KBM-7 (cell line): Measurements from ENCODE around the gene SNX10.

ENCODE experiments used
- DNase-seq: peaks from one replicate; pipeline ENCODE4 v3.0.0-alpha.2; 2015
- in situ Hi-C: fragments of 300-500 bp; cut with MboI; formaldehyde crosslinking; loops from 2 replicates; pipeline ENCODE4 v1.14.3; 2020; ENCODE audit warnings: low sequenced_read_pairs, low pct_unique_long_range_greater_than_20kb, mixed read lengths

SNX10 gene

DNA sequence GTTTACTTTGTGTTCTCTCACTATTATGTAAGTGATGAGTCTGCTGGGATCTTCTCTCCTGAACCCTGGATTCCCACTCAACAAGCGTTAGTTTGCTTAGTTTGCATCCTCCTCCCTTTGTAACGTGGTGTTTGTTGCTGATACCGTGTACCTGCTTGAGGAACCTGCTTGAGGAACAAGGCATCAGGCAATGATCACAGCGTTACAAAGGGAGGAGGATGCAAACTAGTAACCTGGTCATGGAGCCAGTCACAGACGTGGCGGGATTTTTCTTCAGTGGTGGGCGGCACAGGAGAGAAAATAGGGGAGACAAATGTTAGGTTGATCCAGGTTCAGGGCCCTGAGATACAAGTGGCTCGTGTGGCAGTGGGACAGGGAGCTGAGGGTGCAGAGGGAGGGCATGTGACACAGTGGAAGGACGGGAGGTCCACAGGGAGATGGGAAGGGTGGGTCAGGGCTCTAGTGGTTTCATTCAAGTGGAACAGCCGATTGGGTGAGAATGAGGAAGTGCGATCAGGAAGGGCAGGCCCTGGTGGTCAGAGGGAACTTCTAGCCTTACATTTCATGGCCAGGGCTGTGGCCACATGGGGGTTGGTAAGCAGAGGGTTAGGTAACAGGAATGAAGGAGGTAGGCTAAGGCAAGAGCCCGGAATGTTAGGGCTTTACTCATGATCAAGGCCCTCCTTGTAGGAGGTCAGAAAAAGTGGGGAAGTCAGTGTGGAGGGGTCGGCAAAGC is 38.0 kb downstream of the SNX10 start:
- in situ Hi-C loops = no loop called here
- peak; percentile 74 for DNase-seq

DNA sequence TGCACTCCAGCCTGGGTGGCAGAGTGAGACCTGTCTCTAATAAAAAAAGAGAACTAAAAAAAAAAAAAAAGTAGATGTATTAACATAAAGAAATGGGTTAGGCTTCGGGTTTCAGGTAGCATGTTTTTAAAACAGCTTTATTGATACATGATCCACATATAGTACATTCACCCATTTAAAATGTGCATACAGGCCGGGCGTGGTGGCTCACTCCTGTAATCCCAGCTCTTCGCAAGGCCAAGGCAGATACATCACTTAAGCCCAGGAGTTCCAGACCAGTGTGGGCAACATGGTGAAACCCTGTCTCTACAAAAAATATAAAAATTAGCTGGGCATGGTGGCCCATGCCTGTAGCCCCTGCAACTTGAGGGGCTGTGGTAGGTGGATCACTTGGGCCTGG is 39.5 kb downstream of the SNX10 start:
- DNase-seq = no peak
- in situ Hi-C loops = no loop called here

DNA sequence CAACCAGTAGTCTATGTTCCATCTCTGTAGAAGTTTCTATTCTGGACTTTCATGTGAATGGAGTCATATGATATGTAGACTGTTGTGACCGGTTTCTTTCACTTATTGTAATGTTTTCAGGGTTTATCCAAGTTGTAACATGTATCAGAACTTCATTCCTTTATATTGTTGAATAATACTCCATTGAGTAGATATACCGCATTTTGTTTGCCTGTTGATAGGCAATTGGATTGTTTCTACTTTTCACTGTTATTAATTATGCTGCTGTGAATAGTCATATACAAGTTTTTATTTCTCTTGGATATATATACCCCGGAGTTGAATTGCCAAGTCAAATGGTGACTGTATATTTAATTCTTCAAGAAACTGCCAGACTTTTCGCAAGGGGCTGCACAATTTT is 40.1 kb downstream of the SNX10 start:
- no peak for DNase-seq
- in situ Hi-C loops = no loop called here

DNA sequence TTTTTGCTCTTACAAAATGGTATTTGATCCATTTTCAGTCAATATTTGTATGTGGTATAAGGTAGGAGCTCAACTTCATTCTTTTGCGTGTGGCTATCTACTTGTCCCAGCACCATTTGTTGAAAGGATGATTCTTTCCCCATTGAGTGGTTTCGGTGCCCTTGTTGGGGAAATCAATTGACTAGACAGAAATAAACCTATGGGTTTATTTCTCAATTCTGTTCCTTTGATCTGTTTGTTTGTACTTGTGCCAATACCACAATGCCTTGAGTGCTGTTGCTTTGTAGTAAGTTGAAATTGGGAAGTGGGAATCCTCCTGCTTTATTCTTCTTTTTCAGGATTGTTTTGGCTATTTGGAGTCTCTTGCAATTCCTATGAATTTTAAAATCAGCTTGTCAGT is 41.0 kb downstream of the SNX10 start:
- no peak for DNase-seq
- in situ Hi-C loops = no loop called here

DNA sequence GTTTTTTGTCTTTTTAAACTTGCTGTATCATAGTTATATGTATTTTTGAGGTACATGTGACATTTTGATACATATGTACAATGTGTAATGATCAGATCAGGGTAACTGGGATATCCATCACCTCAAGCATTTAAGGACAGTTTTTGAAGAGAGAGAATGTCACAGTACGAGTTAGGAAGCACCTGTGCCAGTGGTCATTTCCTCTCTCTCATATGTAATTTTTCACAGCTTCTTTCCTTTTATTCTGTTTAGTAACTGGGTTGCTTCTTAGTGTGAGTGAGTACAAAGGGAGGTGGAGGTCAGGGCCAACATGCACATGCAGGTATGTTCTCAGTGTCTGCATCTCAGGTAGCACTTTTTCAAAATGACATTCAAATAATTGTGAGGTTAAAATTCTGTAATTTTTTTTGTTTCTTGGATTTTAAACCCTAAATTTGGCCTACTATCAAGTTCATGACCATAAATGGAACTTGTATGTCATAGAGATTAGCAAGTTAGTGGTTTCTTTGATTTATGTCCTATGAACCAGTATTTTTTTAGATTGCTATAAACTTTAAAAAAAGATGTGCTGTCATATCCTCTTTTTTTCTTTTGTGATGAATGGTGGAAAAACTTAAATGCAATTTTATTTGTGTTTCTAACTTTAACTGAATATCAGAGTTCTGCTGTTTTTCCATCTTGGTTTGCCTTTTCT is 42.7 kb downstream of the SNX10 start:
- no peak for DNase-seq
- in situ Hi-C loops = no loop called here

DNA sequence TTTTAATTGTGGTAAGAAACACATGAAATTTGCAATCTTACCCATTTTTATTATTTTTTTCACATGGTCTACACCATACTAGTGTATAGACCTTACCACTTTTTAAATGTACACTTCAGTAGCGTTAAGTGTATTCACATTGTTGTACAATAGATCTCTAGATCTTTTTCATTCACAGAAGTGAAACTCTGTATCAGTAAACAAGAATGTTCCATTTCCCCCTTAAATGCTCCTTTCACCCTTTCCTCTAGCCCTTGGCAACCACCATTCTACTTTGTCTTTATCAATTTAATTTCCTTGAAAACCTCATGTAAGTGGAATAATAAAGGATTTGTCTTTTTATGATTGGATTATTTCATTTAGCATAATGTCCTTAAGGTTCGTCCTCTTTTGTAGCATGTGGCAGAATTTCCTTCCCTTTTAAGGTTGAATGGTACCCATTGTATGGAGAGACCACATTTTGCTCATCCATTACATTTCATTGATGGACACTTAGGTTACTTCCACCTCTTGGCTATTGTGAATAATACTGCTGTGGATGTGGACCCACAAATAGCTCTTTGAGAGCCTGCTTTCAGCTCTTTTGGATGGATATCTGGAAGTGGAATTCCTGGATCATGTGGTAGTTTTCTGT is 45.7 kb downstream of the SNX10 start:
- DNase-seq = no peak
- in situ Hi-C loops = no loop called here

DNA sequence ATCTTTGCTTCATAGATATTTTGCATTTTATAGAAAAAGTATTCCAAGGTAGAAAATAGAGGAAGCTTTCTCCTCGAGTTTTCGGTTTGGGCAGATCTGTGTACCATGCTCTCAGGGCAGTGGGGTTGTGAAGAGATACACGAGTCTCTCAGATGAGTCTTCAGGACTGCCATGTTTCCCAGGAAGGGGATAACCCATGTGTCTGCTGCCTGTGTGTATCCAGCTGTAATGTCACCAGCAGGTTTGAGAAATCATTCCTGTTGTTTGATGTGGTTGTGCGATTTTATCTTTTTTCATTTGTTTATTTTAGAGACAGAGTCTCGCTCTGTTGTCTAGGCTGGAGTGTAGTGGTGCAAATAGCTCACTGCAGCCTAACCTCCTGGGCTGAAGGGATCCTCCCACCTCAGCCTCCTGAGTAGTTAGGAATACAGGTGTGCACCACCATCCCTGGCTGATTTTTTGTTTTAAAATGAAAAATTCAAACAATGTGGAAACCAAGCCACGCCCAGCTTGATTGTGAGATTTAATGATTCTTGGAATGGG is 48.9 kb downstream of the SNX10 start:
- in situ Hi-C loops = no loop called here

DNA sequence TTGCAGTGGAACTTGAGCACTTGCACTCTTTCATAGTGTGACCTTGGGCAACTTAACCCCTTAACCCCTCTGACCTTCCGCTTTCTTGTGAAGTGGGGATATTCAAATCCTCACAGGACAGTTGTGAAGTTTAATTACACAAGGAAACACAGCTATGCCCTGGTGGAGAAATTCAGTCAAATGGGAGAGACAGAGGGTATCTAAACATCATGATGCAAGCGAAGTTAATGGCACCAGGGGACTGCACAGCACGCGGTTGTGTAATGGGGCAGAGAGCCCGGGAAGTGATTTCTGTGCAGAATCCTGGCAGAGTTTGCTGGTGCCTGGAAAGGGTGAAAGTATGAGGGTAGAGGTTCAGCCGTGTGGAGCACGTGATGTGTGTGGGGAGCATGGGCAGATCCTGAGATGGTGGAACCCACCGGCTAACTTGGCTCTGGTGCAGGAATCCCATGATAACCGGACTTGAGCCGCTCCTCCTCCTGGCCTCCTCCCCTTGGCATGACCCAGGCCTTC is 51.7 kb downstream of the SNX10 start:
- in situ Hi-C loops = no loop called here
- DNase-seq = no peak

More for the DNA sequence above, 48.9 kb downstream of the SNX10 start:
- no peak for DNase-seq

DNA sequence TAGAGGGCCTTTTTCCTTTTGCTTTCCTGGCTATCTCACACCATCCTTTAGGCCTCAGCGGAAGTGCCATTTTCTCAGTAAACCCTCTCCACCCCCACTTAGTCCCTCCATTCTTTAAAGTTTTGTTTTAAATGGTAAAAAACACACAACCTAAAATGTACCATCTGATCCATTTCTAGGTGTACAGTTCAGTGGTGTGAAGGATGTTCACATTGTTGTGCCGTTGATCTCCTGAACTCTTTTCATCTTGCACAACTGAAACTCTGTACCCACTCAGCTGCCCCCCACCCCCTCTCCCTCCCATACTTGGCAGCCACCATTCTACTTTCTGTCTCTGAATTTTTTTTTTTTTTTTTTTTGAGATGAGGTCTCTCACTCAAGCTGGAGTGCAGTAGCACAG is 52.2 kb downstream of the SNX10 start:
- no peak for DNase-seq
- in situ Hi-C loops = no loop called here

DNA sequence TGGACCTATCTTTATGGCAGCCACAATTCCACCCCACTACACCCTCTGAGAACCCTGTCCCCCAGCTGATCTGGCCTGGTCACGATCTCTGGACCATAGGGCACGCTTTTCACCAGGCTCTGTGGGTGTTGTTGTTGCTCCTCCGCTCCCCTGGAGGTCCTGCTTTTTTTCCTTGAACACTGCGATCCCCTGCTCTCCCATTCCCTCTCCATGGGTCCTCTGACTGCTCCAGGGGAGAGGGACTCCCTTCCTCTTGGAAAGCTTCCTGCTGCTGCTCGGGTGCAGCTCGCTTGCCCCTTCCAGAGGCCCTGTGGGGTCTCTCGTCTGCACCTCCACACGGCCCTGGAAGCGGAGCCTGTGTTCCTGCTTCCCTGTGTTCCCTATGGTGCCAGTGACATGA is 53.5 kb downstream of the SNX10 start:
- in situ Hi-C loops = no loop called here
- no peak for DNase-seq

DNA sequence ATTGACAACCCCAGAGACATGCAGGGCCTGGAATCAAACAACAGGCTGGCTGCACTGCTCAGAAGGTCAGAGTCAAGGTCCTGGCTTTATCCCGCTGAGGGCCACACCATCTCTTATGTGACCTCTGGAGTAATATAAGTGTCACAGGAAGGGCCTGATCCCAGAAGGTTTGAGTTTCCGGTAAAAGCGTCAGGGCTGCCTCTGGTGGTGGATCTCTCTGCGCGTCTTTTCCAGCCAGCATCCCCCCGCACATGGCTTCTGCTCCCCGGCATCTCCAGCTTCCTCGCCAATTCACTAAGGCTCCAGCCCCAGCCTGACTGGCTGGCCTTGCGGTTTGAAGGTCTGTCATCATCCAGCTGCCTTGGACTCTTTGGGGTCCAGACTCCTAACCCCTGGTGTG is 54.2 kb downstream of the SNX10 start:
- in situ Hi-C loops = no loop called here
- no peak for DNase-seq

DNA sequence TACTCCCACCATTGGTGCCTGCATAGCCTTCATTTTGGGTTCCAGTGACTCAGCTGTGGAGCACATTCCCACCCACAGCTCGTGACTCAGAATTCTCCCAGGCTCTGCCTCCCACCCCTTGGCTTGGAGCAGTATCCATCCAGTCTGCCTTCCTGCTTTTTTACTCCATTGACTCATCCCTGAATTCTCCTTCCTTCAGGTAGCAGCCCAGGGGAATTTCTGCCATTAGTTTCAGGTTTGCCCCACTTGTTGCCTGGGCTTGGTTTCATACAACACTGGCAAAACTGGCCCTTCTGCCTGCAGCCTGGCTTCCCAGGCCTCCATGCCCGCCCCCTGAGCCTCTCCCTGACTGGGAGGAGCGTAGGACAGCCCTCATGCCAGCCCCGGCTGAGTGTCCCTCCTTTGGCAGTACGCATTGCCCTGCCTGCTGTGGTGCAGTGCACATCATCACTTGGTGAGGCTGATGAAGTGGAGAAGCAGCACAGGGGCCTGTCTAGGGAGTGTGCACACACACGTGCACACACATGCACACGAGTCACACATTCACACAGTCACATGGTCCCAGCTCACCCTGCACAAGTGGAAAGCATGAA is 55.0 kb downstream of the SNX10 start:
- DNase-seq = no peak
- in situ Hi-C loops = no loop called here

DNA sequence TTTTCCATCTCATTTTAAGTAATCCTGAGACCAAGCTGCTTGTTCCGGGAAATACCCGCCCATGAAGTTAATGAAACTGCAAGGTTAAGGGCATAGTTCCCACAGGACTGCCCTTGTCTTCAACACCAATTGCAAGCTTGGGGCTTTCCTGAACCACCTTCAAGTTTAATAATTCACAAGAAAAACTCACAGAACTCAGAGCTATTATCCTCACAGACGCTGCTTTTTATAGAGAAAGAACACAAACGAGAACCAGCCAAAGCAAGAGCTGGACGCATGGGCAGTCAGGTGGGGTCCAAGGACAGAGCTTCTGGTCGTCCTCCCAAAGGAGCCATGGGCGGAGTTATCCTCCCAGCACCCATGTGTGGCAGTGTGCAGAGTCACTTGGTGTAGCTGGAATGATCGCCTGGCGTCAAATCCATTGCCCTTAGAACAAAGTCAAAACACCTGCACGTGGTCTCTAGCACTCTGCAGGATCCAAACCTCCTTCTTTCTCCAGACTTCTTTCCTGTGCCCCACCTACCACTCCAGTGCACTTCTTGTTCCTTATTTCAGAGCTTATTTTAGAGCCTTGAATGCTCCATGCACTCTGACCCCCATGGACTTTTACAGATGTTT is 56.7 kb downstream of the SNX10 start:
- in situ Hi-C loops = no loop called here
- DNase-seq = peak; percentile 52

DNA sequence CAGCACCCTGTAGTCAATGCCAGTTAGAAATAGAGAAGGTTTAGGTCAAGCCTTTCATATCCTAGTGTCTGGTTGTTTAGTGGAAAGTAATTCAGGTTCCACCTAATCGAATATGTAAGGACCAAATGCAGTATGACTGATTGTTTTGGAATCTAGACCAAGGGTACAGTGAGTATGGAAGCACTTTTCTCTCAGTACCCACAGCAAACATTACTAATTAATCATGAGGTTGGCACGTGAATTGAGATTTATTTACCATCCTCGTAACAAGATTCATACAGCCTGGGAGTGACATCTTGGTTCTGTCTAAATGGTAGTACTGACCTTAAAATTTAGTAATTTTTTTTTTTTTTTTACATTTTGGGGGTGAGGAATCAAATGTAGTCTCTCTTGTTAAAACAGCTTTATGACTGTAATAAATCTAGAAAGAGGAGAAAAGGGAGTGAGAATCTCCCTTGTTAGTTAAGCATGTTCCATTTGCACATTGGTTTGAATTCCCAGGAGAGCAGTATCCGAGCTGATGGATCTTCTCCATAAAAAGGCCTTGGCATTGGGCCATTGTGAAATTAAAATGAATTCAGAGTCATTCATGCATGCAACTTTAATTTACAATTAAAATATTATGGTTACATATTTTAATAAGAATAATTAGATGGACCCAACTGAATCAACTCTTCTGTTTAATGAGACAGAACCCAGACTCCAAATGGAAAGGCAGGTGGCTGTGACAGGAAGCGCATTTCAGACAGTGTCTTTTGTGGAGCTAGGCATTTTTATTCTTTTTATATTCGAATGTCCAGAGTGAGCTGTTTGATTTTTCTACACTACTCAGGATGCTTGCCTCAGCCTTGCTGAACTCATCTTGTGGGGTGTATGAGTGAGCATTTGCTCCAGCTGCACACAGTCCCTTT is 57.6 kb downstream of the SNX10 start:
- in situ Hi-C loops = no loop called here
- DNase-seq = no peak

DNA sequence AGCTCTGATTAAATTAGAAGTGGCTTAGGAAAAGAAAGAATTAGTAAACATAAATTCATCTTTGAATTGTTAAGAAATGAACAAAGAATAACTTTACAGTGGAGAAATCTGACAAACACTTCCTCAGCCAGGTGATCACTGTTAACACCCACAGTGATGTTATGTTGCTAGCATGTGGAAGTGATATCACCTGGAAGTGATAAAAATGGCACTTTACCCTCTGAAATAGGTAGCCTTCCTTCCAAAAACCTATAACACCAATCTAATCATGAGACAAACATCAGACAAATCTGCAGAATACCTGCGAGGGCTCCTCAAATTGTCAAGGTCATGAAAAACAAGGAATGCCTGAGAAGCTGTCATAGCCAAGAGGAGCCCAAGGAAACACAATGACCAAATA is 59.5 kb downstream of the SNX10 start:
- DNase-seq = no peak
- in situ Hi-C loops = loop anchor here (25.0 kb wide), 3 partner anchors 264 to 836 kb away; partner anchors contain the start of gene HOXA11

DNA sequence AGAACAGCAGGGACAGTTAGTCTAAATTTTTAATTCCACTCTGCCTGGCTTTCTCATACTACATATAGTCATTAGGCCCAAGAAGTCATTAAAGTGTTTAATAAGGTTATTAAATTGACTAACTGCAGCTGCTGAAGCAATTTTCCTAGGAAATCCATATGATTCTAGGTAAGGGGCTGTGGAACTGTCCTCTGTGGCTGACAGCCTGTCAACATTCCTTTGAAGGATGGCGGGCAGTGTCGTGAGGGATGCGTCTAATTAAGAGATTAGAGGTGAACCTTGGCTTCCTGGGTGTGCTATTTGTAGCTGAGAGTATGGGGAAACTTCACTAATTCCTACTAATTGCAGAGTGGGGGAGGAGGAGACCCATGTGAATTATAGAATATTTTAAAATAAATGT is 64.6 kb downstream of the SNX10 start:
- in situ Hi-C loops = loop anchor here (25.0 kb wide), 3 partner anchors 269 to 831 kb away; partner anchors contain the start of gene HOXA11
- no peak for DNase-seq

DNA sequence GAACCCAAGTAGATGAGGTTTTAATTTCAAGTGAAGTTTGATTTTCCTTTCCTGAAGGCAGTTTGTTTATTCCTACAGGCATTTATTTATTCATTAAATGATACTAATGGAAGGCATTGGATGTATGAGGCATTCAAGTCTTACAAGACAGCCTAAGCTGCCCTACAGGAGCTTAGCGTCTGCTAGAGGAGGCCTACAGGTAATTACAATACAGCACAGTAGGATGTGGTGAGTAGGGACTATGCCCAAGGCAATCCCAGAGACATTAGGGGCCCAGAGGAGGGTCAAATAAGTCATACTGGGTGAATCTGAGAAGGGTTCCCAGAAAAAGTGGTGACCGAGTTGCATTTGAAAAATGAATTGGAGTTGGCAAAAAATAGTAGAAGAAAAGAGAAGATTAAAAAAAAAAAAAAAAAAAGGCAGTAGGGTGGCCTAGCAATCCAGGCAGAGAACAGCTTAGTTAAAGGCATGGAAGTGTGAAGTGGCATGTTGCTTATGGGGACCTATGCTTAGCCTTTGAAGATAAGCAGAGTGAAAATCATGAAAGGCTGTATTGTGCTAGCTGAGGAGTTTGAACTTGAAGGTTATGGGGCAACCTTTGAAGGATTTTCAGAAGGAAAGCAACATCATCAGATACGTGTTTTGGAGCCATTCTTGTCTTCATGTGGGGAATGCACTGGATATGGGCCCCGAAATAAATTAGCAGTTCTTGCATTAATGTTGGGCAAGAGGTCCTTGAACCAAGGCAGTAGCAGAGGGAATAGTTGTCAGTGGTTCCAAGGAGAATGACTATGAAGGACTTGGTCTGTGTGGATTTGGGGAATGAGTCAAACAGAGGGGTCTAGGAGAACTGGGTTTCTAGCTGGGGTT is 65.5 kb downstream of the SNX10 start:
- in situ Hi-C loops = loop anchor here (25.0 kb wide), 3 partner anchors 270 to 830 kb away; partner anchors contain the start of gene HOXA11

More for the DNA sequence above, 65.5 kb downstream of the SNX10 start:
- no peak for DNase-seq
